ENCODE results near the gene CDC34. TPM values are rescaled to one million over a fixed set of nuclear protein-coding genes. Genes with fewer than 3 reads are reported as not detected.

CDC34 gene
- total and polyA plus RNA-seq, 2 of the 8 experiments (the other 6 are each of a cell fraction or from before 2014, with no cell fraction given): 95.9 to 129 TPM

GRCh38 chr19:577439-578392 is 46.2 kb downstream of the CDC34 start:
- no peak overlapping the region for H3K23ac ChIP-seq (ENCODE audit: insufficient read length)
- peaks cover 10 to 43% (median 22%) of the 10 kb centered on the region in 4 experiments; a peak in 6 of 8 replicates for H3K36me3 ChIP-seq (ENCODE audit: control insufficient read depth in 2 of 4, insufficient read depth in 4 of 4, low read length in 3 of 4)
- no peak for DNase-seq (ENCODE audit: low read depth in 1 of 2, low spot score in 2 of 2)
- H3K18ac ChIP-seq (ENCODE audit: extremely low read depth, low read length): no peak overlapping the region
- H3K27ac ChIP-seq (ENCODE audit: low read depth, low read length): no peak overlapping the region; the same call in 1 of the 2 replicates
- H4K8ac ChIP-seq (ENCODE audit: extremely low read depth, insufficient read depth, low read length): peak overlapping the region; percentile 45
- 94% methylated on average over 45 of the region's 66 CpGs; no CpG with 5 or more reads in 1 of the 2 experiments for WGBS, 2 experiments (ENCODE audit: extremely low coverage in 1 of 2, insufficient coverage in 1 of 2, insufficient read length in 1 of 2, insufficient replicate concordance in 2 of 2, low coverage in 1 of 2, low lambda C conversion rate in 2 of 2, missing lambda C conversion rate in 1 of 2)
- H3K79me1 ChIP-seq (ENCODE audit: low read depth, low read length): peaks cover 14% of the 10 kb centered on the region
- no peak overlapping the region for H2BK12ac ChIP-seq (ENCODE audit: low read depth, low read length)
- peaks cover 52 to 78% of the 10 kb centered on the region in 2 experiments for H3K79me2 ChIP-seq (ENCODE audit: control insufficient read depth in 1 of 2, insufficient read depth in 2 of 2, low read length in 2 of 2)
- no peak overlapping the region for H3K4me3 ChIP-seq (ENCODE audit: extremely low read depth in 1 of 4, insufficient read depth in 2 of 4, low read depth in 3 of 4, low read length in 4 of 4)
- H3K56ac ChIP-seq (replicated peaks; ENCODE audit: insufficient read length, low read depth, low read length): no peak overlapping the region
- no peak overlapping the region for H2BK120ac ChIP-seq (replicated peaks; ENCODE audit: low read depth, low read length)
- no peak overlapping the region for H2BK15ac ChIP-seq (ENCODE audit: low read length)
- no peak overlapping the region for H4K5ac ChIP-seq (ENCODE audit: insufficient read length, low read depth, low read length)
- H4K91ac ChIP-seq (replicated peaks; ENCODE audit: insufficient read length, low read length): no peak overlapping the region
- H3K23me2 ChIP-seq (ENCODE audit: low read depth, low read length): peaks cover 2% of the 10 kb centered on the region; the same call in 1 of the 2 replicates
- no peak overlapping the region for H2AK5ac ChIP-seq (ENCODE audit: low read depth, low read length)
- CTCF ChIA-PET (ENCODE audit: partially characterized antibody): interaction anchor here (1.0 to 4.7 kb wide), 7 partner anchors 8 to 93 kb away, joined by 3 to 51 read pairs (median 5); no protein-coding TSS in a partner anchor
- H2BK20ac ChIP-seq (ENCODE audit: low read length): no peak overlapping the region
- peak overlapping the region; percentile 60; the same call in 1 of the 2 replicates for H2BK5ac ChIP-seq (ENCODE audit: low read depth, low read length)
- POLR2A ChIA-PET (ENCODE audit: partially characterized antibody): interaction anchor here (0.8 to 4.8 kb wide), 9 partner anchors 8 to 89 kb away, joined by 3 to 78 read pairs (median 6); partner anchors contain the start of genes CDC34 and HCN2
- H3K4me1 ChIP-seq (replicated peaks in 1 of 4; ENCODE audit: control insufficient read depth in 3 of 4, insufficient read depth in 4 of 4, low read length in 3 of 4): peaks cover 0 to 20% (median 9%) of the 10 kb centered on the region in 4 experiments; a peak in 5 of 7 replicates
- H3K4ac ChIP-seq (replicated peaks; ENCODE audit: insufficient read length, low read depth, low read length): no peak overlapping the region
- peaks cover 37 to 47% of the 10 kb centered on the region in 2 experiments for H4K20me1 ChIP-seq (replicated peaks in 1 of 2; ENCODE audit: control insufficient read depth in 1 of 2, insufficient read depth in 2 of 2, low read length in 2 of 2)
- no peak overlapping the region for H3K9ac ChIP-seq (replicated peaks in 1 of 4; ENCODE audit: extremely low read depth in 1 of 4, low read depth in 3 of 4, low read length in 3 of 4)
- no peaks in the 10 kb centered on the region for H3K27me3 ChIP-seq (replicated peaks in 1 of 4; ENCODE audit: control insufficient read depth in 3 of 4, extremely low read depth in 1 of 4, insufficient read depth in 3 of 4, low read length in 3 of 4)
- no peak overlapping the region for H3K4me2 ChIP-seq (ENCODE audit: insufficient read depth in 1 of 2, low read depth in 2 of 2, low read length in 2 of 2)
- H2AFZ ChIP-seq (ENCODE audit: low read length): no peak overlapping the region
- H3K14ac ChIP-seq (ENCODE audit: insufficient read length): no peak overlapping the region
- no peaks in the 10 kb centered on the region for H3K9me3 ChIP-seq (ENCODE audit: insufficient read depth in 2 of 2, low read depth in 1 of 2, low read length in 1 of 2)
- no peak for FAIRE-seq
- TF ChIP-seq, protein P1, sequence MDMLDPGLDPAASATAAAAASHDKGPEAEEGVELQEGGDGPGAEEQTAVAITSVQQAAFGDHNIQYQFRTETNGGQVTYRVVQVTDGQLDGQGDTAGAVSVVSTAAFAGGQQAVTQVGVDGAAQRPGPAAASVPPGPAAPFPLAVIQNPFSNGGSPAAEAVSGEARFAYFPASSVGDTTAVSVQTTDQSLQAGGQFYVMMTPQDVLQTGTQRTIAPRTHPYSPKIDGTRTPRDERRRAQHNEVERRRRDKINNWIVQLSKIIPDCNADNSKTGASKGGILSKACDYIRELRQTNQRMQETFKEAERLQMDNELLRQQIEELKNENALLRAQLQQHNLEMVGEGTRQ (IDR thresholded peaks at IDR 0.05; ENCODE audit: low read length): no peak
- no peak for TF ChIP-seq BACH1 (IDR thresholded peaks at IDR 0.05; ENCODE audit: low read length)
- TF ChIP-seq POLR2A (IDR thresholded peaks at IDR 0.05; ENCODE audit: control extremely low read depth in 1 of 2, low read depth in 2 of 2, low read length in 2 of 2): no peak
- no peak for TF ChIP-seq SP1 (IDR thresholded peaks at IDR 0.05; ENCODE audit: low read depth, low read length)
- TF ChIP-seq POU5F1 (IDR thresholded peaks at IDR 0.05; ENCODE audit: low read depth, low read length): no peak
- TF ChIP-seq CTBP2 (IDR thresholded peaks at IDR 0.05; ENCODE audit: borderline replicate concordance, insufficient read depth, insufficient read length, low read length): no peak
- TF ChIP-seq CBX8 (IDR thresholded peaks at IDR 0.05; ENCODE audit: borderline replicate concordance, low read depth, low read length): no peak
- no peak for TF ChIP-seq YY1 (IDR thresholded peaks at IDR 0.05; ENCODE audit: low read depth, low read length)

Measured in H1 (cell line).